Esophagus muscularis mucosa (tissue), 3 donors: Measurements from ENCODE around the gene ITIH6.
"Not testable (repeated sequence)": the region's sequence is repeated elsewhere in the genome, so short reads cannot be mapped to it uniquely, and the experiment has no call there.

Experiments used
- POLR2AphosphoS5 ChIP-seq, 2 donors: sonication (generic); formaldehyde crosslinking; IDR thresholded peaks; one replicate each; pipeline ENCODE4 v1.6.1; 2017; ENCODE audit warnings: antibody characterized with exemption in 2 of 2
- TF ChIP-seq, protein P1 (sequence below), 3 experiments: fragments of 200-600 bp in 2 of 3; fragments of 450-650 bp in 1 of 3; sonication (generic) in 2 of 3; IDR thresholded peaks; one replicate each; pipeline ENCODE4 v1.5.1; 2017 to 2019; ENCODE audit warnings: antibody characterized with exemption in 3 of 3, mild to moderate bottlenecking in 2 of 3, moderate library complexity in 1 of 3

DNA sequence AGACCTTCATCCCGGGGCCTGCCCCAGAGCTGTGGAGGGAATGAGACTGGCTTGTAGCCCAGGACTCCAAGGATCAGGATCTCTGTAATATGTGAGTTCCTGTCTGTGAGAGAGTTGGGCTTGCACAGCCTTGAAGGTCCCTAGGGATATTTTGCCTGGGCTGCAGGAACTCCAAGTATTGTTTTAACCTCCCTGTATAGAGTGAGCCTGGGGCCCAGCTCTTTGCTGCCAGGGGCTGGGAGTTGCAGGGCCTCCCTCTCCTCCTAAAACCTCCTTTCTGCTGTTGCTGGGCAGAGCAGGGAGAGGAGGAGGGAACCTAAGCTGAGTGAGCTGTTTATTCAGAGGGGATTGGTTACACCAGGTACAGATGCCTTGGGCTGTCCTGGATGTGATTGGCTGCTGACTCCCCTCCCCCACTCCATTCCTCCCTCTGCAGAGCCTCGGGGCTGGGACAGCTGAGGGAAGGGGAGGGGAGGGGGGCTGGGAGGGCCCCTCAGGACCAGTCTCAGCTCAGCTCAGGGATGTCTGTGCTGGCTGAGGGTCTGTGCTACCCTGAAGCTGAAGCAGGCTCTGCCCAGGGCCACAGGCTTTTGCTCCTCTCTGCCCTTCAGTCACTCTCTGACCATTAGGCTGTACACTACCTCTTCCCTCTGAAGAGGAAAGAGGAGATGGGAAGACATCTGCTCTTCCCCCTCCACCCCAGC is 23.5 kb downstream of the ITIH6 start:
- TF ChIP-seq, protein P1, sequence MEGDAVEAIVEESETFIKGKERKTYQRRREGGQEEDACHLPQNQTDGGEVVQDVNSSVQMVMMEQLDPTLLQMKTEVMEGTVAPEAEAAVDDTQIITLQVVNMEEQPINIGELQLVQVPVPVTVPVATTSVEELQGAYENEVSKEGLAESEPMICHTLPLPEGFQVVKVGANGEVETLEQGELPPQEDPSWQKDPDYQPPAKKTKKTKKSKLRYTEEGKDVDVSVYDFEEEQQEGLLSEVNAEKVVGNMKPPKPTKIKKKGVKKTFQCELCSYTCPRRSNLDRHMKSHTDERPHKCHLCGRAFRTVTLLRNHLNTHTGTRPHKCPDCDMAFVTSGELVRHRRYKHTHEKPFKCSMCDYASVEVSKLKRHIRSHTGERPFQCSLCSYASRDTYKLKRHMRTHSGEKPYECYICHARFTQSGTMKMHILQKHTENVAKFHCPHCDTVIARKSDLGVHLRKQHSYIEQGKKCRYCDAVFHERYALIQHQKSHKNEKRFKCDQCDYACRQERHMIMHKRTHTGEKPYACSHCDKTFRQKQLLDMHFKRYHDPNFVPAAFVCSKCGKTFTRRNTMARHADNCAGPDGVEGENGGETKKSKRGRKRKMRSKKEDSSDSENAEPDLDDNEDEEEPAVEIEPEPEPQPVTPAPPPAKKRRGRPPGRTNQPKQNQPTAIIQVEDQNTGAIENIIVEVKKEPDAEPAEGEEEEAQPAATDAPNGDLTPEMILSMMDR (IDR thresholded peaks at IDR 0.05), result not testable (repeated sequence)
- TF ChIP-seq POLR2AphosphoS5 (IDR thresholded peaks at IDR 0.05), result not testable (repeated sequence)
